Lower lobe of right lung (tissue), 2 donors: Measurements from ENCODE around the gene TBX21. TPM values are rescaled to one million over a fixed set of nuclear protein-coding genes. Genes with fewer than 3 reads are reported as not detected.

Experiments
- ATAC-seq, 2 donors: fragments of 200-7000 bp; cut with Tn5 transposase; one replicate each; pipeline ENCODE4 v1.9.1; 2020 to 2022; ENCODE audit warnings: mild to moderate bottlenecking in 2 of 2, moderate library complexity in 2 of 2
- DNase-seq: peaks from one replicate; pipeline ENCODE4 v3.0.0-alpha.2; 2020
- H3K27ac ChIP-seq: fragments of 200-600 bp; one replicate; pipeline ENCODE4 v1.8.0; 2022
- H3K27me3 ChIP-seq: fragments of 200-600 bp; one replicate; pipeline ENCODE4 v1.8.0; 2022; ENCODE audit warnings: low read depth
- H3K36me3 ChIP-seq: fragments of 200-600 bp; one replicate; pipeline ENCODE4 v1.8.0; 2022; ENCODE audit warnings: mild to moderate bottlenecking
- H3K4me1 ChIP-seq: fragments of 200-600 bp; one replicate; pipeline ENCODE4 v1.8.0; 2022
- H3K4me3 ChIP-seq: fragments of 200-600 bp; one replicate; pipeline ENCODE4 v1.8.0; 2022; ENCODE audit warnings: mild to moderate bottlenecking
- H3K9me3 ChIP-seq: fragments of 200-600 bp; one replicate; pipeline ENCODE4 v1.8.0; 2022
- intact Hi-C: fragments of 100-400 bp; cut with DNase I; formaldehyde crosslinking; loops from one replicate; pipeline ENCODE4 v1.11.0; 2022
- total RNA-seq: library from RNA; stranded (reverse); fragmentation: NEBNext Ultra II Directional; extraction: Animal tissue kit (Norgen Biotek cat#: 25700); gene quantifications from one replicate; pipeline ENCODE4 v1.2.1, GENCODE V29; 2021
- TF ChIP-seq, protein P1 (sequence below): fragments of 200-600 bp; IDR thresholded peaks from one replicate; pipeline ENCODE4 v1.8.0; 2022; ENCODE audit warnings: antibody characterized with exemption, mild to moderate bottlenecking
- donor health status: DM: no; HTN: yes; CAD: no; lungs with severe emphysema.

Gene TBX21
- total RNA-seq, 1 donor from 2014 or later, result 3.6 TPM

DNA sequence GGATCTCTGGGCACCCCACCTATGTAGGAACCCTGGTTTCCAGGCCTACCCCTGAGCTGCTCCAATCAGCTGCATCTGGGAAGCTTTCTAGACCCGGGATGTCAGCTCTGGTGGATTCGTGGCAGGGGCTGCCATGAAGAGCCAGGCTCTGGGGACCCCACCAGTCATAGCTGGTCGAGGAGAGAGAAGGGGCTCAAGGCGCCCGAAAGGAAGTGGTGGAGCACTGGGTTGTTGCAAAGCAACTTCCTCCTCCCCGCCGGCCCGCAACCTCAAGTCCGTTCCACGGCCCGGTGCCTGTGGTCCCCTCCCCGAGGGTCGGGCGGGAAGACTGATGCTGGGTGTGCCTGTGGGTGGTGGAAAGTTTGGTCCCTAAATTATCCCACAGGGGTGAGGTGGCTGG, 28.9 kb upstream of the TBX21 start:
- no peaks in the 10 kb centered on the region for H3K9me3 ChIP-seq
- peak; percentile 77 for DNase-seq
- no peaks in the 10 kb centered on the region for H3K27me3 ChIP-seq
- no peak overlapping the region for H3K4me3 ChIP-seq
- H3K27ac ChIP-seq, result peak overlapping the region; percentile 2
- peaks cover 18% of the 10 kb centered on the region for H3K36me3 ChIP-seq
- no peak for ATAC-seq
- peaks cover 37% of the 10 kb centered on the region for H3K4me1 ChIP-seq
- intact Hi-C loops, result no loop called here
- TF ChIP-seq, protein P1, sequence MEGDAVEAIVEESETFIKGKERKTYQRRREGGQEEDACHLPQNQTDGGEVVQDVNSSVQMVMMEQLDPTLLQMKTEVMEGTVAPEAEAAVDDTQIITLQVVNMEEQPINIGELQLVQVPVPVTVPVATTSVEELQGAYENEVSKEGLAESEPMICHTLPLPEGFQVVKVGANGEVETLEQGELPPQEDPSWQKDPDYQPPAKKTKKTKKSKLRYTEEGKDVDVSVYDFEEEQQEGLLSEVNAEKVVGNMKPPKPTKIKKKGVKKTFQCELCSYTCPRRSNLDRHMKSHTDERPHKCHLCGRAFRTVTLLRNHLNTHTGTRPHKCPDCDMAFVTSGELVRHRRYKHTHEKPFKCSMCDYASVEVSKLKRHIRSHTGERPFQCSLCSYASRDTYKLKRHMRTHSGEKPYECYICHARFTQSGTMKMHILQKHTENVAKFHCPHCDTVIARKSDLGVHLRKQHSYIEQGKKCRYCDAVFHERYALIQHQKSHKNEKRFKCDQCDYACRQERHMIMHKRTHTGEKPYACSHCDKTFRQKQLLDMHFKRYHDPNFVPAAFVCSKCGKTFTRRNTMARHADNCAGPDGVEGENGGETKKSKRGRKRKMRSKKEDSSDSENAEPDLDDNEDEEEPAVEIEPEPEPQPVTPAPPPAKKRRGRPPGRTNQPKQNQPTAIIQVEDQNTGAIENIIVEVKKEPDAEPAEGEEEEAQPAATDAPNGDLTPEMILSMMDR, result no peak

DNA sequence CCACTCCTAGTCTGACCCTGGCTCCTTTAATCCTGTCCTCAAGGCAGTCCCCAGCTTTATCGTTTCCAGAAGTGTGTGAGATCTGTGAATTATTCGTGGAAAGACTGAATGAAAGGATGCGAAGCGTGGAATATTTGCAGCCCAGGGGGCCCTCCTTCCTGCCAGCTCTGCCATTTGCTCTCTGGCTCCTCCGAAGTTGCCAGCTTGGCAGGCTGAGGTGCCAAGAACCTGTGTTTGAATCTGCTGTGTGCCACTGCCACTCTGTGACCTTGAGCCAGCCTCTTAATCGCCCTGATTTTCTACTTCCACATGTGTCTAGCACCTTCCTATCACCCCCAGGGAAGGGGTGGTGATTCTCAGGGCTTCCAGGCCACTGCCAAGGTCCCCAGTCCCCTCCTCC, 28.3 kb upstream of the TBX21 start:
- no peak overlapping the region for H3K4me3 ChIP-seq
- DNase-seq (peak; percentile 5), ATAC-seq (no peak)
- H3K4me1 ChIP-seq, result peaks cover 37% of the 10 kb centered on the region
- intact Hi-C loops, result no loop called here
- H3K27me3 ChIP-seq, result no peaks in the 10 kb centered on the region
- H3K27ac ChIP-seq, result no peak overlapping the region
- H3K36me3 ChIP-seq, result peaks cover 18% of the 10 kb centered on the region
- TF ChIP-seq, protein P1, result no peak
- no peaks in the 10 kb centered on the region for H3K9me3 ChIP-seq

- DNase-seq, result peak; percentile 20
- Histone ChIP-seq H3K4me3 (no peak overlapping the region), H3K9me3 (no peaks in the 10 kb centered on the region), H3K27me3 (no peaks in the 10 kb centered on the region), H3K27ac (no peak overlapping the region), H3K36me3 (peaks cover 21% of the 10 kb centered on the region), H3K4me1 (peaks cover 37% of the 10 kb centered on the region)
- intact Hi-C loops, result no loop called here
- no peak for ATAC-seq
- TF ChIP-seq, protein P1, result no peak
Measured at GRCh38 chr17:47705536-47706530, 27.2 kb upstream of the TBX21 start.

DNA sequence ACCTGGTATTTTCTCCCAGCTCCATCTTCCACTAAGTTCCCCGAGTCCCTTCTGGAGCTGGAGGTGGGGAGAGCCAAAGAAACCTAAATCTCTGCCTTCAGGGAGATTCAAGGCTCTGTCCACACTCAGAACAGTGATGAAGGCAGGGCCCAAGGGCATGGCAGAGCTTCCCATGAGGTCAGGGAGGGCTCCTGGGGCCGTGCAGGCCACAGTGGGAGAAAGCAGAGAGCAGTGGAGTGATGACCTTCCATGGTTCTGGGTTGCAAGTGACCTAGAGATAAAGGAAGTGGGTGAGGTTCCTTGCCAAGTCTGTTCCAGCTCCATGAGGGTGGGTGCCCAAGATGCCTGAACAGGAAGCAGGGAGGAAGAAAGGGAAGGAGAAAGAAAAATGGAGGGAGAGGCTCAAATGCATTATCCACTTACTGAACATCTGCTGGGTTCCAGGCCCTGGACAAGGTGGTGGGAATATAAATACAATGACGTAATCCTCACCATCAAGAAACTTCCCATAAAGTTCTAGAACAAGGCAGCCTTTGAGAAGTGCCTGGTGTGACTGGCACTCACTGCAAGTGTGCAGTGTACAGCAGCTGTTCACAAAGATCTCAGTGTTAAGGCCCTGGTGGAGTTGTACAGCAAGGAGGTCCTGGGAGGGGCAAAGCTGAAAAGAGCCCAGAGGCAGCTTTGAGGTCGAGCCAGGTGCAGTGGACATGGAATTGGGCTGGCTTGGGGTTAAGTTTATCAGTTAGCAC, 25.8 kb upstream of the TBX21 start:
- intact Hi-C loops, result no loop called here
- no peak overlapping the region for H3K4me3 ChIP-seq
- H3K9me3 ChIP-seq, result no peaks in the 10 kb centered on the region
- H3K4me1 ChIP-seq, result peaks cover 37% of the 10 kb centered on the region
- H3K27me3 ChIP-seq, result no peaks in the 10 kb centered on the region
- no peak overlapping the region for H3K27ac ChIP-seq
- H3K36me3 ChIP-seq, result peaks cover 27% of the 10 kb centered on the region
- ATAC-seq, result no peak
- DNase-seq, result peak; percentile 12
- TF ChIP-seq, protein P1, result no peak

GRCh38 chr17:47707884-47708283, 25.2 kb upstream of the TBX21 start:
- Histone ChIP-seq H3K27me3 (no peaks in the 10 kb centered on the region), H3K27ac (no peak overlapping the region), H3K4me3 (no peak overlapping the region), H3K4me1 (peaks cover 37% of the 10 kb centered on the region), H3K36me3 (peaks cover 27% of the 10 kb centered on the region), H3K9me3 (no peaks in the 10 kb centered on the region)
- intact Hi-C loops, result no loop called here
- DNase-seq, result no peak
- TF ChIP-seq, protein P1, result no peak
- no peak for ATAC-seq
